Measurements from ENCODE around the gene CNPY2.

- TF ChIP-seq CHD2 (IDR thresholded peaks at IDR 0.05; ENCODE audit: low read length, partially characterized antibody) (no peak), PBX3 (IDR thresholded peaks at IDR 0.05) (peak; percentile 82), POLR2A (IDR thresholded peaks at IDR 0.05; ENCODE audit: low read length) (peak; percentile 74)
Measured at GRCh38 chr12:56359851-56360767, 44.3 kb upstream of the CNPY2 start, which contains the start of gene STAT2.

Measured in A549 (cell line).